GM19238 (cell line): ENCODE results near the gene COL6A2.
"Not testable (repeated sequence)": the region's sequence is repeated elsewhere in the genome, so short reads cannot be mapped to it uniquely, and the experiment has no call there.

Source experiments
- DNase-seq: peaks from one replicate; pipeline ENCODE4 v3.0.0; 2011; ENCODE audit warnings: low spot score; ENCODE audit not compliant: insufficient read length

The COL6A2 gene

DNA sequence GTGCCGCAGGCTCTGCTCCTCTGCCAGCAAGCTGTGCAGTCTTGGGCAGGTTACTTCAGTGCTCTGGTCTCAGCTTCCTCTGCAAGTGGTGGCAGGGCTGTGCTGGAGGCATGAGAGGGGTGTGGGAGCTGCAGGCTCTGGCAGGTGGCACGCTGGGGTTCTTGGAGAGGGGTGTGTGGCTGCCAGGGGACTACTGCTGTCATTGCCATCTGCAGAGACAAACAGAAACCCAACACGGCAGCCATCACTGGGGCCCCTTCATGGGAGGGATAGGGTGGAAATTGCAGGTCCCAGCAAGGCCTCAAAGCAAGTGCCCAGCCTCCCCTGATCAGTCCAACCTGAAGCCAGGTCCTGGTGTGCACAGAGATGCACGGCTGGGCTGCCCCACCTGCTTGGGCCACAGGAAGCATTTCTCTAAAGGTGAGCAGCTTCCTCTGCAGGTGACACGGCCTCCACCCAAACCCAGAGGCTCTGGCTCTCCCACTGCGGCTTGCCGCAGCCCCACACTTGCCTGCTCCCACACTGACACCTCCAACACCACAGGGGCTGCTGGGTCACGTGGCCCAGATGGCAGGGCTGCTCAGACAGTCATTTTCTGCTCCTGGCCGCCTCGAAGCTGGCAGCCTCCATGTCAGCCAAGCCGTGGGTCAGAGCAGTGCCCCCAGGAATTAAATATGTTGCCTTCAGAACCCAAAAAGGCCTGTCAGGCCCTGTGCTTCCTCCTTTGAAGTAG, 4.1 kb upstream of the COL6A2 start:
- DNase-seq, result no peak

DNA sequence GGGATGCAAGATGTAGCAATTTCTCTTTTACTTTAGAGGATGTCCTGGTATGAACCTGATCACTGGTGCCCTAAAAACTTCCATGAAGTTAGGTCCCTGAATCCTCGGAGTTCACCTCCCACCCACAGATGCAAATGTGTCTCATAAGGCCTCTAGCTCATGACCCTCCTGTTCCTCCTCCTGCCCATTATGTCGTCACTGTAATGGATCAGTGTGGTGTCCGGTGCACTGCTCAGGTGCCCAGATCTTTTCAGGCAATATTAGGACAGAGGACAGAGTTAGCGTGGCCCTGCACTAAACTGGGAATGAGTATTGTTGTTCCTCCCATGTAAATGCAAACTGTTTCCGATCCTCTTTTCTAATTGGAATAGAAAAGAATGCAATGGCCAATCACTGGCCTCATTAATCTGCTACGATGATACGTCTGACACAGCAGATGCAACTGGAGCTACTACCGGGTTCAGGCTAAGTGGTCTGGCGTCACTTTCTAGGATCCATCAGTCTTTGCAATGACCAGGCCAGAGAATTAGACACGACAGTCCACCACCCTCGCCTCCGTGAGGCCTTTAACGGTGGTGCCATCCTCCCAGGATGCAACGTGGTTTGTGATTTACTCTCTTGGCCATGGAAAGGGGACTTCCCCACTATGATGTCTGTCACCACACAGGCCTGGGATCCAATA, 3.4 kb upstream of the COL6A2 start:
- no peak for DNase-seq

DNA sequence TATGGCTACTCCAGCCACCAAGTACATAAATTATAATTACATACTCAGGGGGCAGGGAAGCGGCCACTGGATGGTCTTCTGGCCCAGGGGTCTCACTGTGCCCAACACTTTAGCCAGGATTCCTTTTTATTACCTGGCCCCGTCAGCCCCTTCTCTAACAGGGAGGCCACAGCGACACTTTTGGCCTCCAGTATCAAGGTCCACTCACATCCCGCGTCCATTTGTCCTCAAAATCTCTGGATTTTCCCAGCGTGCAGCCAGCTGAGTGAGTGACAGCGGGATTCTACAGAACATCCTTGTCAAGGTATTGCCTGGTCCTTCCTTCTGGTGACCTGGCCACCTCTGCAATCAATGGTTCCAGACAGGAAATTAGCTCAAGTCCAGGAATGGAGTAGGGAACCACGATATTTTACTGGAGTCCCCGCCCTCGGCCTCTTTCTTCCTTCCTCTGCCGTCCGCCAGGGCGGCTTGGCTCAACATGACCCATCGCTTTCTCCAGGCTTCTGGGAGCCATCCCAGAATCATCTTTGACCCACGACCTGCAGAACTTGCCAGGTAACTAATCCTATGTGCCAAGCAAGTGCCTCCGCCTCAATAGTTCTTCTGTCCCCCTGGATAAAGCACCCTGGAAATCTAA, 2.7 kb upstream of the COL6A2 start:
- DNase-seq, result no peak

DNA sequence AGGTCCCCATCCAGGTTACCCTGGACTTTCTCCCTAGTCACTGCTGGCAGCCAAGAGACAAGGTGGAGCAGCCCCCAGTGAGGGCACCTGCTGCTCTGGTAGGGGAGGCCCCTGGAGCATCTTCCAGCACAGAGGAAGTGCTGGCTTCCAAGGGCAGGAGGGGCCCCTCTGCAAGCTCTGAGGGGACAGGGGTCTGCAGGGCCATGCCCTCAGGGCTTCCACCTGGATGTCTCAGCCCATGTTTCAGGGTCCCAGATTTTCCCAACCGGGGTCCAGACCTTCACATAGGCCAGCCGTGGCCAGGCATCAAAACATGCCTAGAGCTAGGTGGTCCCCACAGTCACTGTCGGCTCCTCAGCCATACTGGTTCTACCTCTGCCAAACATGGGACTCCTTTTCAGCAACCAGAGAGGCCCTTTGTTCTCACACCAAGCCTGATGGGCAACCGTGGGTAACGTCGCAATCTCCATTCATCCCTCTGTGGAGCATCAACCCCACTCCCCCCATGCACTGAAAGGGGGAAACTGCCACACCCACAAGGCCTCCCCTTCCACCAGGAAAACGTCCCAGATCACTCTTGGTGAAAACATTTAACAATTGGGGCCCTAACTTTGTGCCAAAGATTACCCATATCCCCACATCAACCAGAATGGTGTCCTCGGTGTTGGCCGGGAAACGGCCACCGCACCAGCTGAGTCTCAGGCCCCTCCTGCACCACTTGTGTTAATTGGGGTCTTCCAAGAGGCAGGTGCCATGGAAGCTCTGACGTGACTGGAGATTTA, 1.9 kb upstream of the COL6A2 start:
- DNase-seq, result no peak

DNA sequence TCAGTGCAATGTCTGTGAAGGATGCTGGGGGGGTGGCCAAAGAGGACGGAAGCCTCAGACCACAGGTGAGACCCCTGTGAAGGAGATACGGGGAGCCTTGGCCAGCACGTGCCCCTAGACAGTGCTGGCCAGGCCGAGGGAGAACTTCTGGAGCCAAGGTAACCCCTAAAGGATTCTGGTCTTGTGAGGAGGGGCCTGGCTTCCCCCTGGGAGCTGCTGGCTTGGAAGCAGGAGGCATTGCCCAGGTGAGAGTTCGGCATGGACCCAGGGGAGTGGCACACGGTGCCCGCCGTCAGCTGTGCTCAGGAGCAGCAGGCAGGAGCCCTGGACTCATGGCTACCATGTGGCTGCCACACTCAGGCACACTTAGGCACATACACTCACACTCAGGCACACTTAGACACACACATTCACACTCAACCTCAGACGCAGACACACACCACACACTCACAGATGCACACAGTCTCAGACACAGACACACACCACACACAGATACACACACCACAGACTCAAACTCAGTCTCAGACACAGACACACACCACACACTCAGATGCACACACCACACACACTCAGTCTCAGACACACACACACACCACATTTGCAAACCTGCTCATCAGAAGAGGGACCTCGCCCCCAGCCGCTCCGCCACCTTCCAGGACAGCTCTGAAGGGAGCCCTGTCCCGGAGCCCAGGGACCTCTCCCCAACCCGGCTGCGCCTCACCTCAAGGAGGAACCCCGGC, 1.1 kb upstream of the COL6A2 start:
- peak; percentile 1 for DNase-seq

DNA sequence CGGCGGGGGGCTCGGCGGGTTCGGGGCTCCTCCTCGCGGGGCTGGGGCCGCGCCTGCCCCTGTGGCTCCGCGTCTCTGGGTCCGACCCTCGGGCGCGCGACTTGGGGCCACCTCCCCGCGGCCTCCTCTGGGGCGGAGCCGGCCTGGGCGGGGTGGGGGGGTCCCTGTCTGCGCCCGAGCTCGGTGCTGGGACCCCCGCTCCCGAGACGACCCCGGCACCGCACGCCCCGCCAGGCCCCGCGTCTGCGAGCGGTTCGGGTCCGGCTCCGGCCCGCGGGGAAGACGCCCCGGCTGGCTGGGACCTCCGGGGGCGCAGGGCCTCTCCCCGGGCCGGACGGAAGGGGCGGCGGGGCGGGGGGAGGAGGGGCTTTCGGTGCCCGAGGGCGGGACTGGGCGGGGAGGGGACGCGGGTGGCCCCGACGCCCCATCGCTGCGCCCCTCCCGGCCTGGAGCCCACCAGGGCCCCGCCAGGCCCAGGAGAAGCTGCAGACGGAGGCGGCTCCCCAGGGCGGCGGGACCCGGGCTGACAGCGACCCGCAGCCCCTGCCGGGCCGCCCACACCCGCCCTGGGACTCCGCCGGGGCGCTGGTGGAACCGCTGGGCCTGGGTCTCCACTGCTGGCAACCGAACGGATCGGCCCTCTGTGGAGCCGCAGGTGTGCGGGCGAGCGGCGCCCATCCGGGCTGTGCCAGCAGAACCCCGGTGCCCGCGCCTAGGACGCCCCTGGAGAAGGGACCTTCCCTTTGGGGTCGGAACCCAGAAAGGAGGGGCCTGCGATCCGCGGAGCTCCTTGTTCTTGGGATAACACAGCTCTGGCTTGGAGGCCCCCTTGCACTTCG, 610 bp downstream of the COL6A2 start:
- peak; percentile 1 for DNase-seq

DNA sequence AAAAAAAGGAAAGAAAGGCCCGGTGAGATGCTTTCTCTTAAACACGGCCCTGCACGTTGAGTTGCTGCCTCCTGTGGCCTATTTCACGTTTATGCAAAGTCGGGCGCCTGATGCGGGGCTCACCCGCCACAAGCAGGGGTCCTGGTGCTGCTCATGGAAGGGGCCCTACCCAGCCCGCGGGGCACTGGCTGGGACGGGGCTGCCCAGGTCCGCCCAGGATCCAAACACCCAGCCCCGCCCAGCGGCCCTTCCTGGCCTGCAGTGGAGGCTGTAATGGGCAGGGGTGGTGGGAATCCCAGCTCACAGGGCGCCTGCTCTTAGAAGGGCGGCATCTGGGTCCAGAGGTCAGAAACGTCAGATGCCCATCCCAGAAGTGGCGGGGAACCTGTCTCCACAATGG, 1.6 kb downstream of the COL6A2 start:
- peak; percentile 0 for DNase-seq

DNA sequence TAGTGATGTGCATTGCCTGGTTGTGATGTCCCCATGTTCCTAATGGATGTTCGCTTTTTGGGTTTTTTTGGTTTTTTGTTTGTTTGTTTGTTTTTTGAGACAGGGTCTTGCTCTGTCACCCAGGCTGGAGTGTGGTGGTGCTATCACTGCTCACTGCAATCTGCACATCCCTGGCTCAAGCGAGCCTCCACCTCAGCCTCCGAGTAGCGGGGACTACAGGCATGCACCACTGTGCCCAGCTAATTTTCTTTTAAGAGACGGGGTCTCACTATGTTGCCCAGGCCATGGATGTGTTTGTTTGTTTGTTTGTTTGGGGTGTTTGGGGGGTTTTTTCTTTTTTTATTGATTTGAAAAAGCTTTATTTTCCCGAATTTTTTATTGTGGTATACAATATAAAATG, 2.1 kb downstream of the COL6A2 start:
- no peak for DNase-seq

DNA sequence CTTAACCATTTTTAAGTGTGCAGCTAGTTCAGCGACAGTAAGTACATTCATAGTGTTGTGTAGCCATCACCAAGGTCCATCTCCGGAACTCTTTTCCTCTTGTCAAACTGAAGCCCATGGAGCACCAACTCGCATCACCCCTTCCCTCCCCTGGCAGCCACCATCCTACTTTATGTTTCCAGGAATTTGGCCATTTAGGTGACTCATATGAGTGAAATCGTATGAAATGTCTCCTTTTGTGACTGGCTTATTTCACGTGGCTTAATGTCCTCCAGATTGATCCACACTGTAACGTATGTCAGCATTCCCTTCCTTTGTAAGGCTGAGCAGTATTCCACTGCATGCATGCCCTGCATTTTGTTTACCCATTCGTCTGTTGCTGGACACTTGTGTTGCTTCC, 2.5 kb downstream of the COL6A2 start:
- DNase-seq, result no peak

DNA sequence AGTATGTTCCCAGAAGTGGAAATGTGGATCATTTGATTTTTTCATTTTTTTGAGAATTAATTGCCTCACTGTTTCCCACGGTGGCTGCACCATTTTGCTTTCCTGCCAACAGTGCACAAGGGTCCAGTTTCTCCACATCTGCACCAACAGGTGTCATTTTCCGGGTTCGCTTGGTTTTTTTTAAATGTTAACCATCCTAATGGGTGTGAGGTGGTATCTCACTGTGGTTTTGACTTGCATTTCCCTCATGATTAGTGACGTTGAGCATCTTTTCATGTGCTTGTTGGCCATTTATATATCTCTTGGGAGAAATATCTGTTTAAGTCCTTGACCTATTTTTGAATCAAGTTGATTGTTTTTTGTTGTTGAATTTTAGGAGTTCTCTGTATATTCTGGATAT, 3.0 kb downstream of the COL6A2 start:
- DNase-seq, result no peak

DNA sequence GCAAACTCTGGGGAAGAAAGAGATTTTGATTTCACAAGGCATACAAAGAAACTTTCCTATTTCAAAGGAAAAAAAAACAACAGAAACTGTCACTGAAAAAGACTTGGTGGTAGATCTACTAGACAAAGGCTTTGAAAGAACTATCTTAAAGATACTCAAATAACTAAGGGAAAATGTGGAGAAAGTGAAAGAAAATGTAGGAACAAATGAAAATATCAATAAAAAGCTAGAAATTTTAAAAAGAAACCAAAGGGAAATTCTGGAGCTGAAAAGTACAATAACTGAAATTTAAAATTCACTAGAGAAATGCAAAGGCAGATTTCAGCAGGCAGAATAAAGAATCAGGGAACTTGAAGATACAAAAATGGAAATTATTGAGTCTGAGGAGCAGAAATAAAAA, 6.2 kb downstream of the COL6A2 start:
- no peak for DNase-seq

DNA sequence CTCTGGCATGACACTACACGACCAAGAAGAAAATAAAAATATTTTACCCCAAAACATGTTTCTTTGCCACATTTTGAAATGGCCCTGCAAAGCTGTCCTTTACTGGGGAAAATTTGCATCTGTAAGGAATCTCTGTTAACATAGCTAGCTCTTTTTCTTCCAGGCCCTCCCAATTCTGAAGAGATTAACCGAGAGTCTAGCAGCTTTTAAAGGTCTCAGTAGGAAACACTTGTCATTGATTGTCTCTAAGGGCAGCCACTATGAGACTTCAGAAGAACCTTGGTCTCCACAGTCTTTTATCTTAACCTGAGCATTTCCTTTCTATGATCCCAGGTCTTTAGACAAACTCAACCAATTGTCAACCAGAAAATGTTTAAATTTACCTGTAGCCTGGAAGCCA, 9.5 kb downstream of the COL6A2 start:
- not testable (repeated sequence) for DNase-seq

DNA sequence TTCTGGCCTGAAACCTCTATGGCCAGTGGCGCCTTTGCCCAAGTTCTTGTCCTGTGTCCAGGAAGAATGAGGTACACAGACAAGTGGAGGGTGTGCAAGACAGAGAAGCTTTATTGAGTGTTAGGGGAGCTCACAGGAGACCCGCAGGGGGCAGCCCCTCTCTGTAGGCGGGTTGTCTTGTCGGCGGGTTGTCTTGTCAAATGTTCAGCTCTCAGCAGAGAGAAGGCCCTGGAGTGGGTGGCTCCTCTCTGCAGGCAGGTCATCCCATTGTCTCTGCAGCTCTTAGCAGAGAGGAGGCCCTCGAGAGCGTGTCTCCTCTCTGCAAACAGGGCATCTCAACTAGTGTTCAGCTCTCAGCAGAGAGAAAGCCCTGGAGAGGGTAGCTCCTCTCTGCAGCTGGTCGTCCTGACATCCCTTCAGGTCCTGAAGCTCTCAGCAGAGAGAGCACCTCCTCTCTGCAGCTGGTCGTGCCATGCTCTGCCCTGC, 11.0 kb downstream of the COL6A2 start:
- DNase-seq, result no peak

DNA sequence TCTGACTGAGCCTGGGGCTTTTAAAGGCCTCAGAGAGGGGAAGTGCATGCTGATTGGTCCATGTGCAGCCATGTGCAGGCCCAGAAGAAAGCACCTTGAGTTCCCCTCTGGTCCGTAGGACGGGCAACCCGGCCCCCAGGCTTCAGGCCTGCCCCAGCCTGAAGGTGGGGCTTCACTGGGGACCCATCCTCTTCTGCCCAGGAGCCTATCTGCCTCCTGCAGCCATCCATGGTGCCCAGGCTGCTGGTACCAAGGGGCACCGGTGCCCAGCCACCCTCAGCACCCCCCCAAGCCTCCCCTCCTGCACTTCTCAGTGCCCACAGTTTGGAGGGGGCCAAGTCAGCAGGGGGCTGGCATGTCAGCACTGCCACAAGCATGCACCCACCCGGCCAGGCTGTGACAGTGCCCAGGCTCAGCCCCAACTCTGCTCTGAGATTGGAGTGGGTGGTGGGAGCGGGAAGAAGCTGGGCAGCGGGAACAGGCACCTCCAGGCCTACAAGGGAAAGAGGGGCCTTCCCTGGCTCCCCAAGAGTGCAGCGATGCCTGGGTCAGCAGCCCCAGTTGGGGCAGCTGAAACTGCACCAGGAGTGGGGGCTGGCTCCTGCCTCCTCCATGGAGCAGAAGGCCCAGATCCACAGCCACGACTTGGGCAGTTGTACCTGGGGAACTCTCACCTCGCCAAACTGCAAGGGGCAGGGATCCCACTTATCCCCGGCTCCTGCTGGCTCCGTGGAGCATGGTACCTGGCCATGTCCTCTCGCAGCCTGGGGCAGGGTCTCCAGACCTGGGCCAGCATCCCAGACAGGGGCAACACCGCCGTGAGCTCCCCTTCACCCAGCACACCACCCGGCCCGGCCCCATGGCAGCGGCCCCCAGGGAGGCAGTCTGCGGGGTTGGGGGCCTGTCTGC, 11.7 kb downstream of the COL6A2 start:
- DNase-seq, result no peak

DNA sequence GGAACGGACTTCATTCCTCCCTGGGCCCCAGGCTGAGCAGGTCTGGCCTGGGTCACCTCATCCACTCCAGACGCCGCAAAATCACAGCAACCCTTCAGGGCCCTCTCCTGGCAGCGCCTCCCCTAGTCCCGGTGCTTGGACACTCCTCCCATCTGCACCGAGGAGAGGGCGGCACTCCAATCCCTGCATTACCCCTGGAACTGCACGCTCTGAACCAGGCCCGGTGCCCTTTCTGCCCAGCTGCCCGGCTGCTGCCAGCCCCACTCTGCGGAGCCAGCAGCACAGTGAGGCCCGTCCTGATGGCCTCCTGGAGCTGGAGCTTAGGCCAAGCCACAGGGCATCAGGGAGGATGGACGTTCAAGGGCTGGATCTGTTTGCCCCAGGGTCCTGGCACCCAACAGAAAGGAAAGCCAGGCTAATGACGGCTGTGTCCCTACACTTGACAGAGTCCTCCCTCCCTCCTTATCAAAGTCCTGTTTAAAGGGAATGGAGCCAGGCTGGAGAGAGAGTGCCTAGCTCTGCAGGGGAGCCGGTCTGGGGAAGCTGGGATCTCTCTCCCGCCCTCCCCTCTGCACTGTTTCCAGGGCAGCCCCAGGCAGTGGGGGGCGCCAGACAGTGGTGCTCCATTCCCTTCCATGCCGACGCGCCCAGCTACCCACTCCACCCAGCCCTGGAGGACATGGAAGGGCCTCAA, 12.7 kb downstream of the COL6A2 start:
- DNase-seq, result no peak

DNA sequence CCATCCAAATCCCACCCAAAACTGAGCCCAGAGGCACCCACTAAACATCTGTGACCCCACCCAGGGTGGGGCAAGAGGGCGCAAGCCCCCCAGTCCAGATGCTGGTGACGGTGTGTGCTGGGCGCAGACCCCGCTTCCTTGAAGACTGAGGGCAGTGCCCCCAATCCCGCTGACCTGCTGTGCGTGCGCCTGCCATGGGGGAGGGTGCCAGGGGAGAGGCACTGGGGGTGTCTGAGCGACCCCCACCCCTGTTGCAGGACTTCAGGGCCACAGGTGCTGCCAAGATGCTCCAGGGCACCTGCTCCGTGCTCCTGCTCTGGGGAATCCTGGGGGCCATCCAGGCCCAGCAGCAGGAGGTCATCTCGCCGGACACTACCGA, 13.3 kb downstream of the COL6A2 start:
- DNase-seq, result no peak

DNA sequence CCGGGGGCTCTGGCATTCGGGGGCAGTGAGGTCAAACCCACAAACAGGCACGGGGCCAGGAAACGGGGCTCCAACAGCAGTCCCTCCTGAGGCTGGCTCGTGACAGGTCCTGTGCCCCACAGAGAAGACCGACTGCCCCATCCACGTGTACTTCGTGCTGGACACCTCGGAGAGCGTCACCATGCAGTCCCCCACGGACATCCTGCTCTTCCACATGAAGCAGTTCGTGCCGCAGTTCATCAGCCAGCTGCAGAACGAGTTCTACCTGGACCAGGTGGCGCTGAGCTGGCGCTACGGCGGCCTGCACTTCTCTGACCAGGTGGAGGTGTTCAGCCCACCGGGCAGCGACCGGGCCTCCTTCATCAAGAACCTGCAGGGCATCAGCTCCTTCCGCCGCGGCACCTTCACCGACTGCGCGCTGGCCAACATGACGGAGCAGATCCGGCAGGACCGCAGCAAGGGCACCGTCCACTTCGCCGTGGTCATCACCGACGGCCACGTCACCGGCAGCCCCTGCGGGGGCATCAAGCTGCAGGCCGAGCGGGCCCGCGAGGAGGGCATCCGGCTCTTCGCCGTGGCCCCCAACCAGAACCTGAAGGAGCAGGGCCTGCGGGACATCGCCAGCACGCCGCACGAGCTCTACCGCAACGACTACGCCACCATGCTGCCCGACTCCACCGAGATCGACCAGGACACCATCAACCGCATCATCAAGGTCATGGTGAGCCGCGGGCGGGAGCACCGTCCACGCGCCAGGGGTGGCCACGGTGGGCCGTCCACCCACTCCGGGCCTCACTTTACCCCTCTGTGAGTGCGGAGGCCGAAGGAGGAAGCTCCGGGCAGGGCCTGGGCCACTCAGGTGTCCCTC, 14.2 kb downstream of the COL6A2 start:
- no peak for DNase-seq
